GM12801 (cell line): ENCODE measurements around the gene RSKR.

Source experiments
- CTCF ChIP-seq: IDR thresholded peaks from one replicate; pipeline ENCODE4 v1.5.1; 2011; ENCODE audit warnings: control low read depth; ENCODE audit not compliant: insufficient read length; ENCODE audit errors: extremely low read depth

Gene RSKR

GRCh38 chr17:28634206-28634865 lies 20.4 kb upstream of the RSKR start:
- TF ChIP-seq CTCF = no peak

- TF ChIP-seq CTCF = no peak
Observed at GRCh38 chr17:28626818-28627217, 12.8 kb upstream of the RSKR start.

GRCh38 chr17:28624148-28624547 lies 10.2 kb upstream of the RSKR start:
- no peak for TF ChIP-seq CTCF

GRCh38 chr17:28623696-28624095 lies 9.7 kb upstream of the RSKR start:
- TF ChIP-seq CTCF = no peak

- TF ChIP-seq CTCF = no peak
Observed at GRCh38 chr17:28622186-28622585, 8.2 kb upstream of the RSKR start.

GRCh38 chr17:28620010-28620409 lies 6.0 kb upstream of the RSKR start:
- TF ChIP-seq CTCF = no peak

- no peak for TF ChIP-seq CTCF
Observed at GRCh38 chr17:28618464-28618863, 4.5 kb upstream of the RSKR start.
